ENCODE results near the gene AHI1.
"Not testable (repeated sequence)": the region's sequence is repeated elsewhere in the genome, so short reads cannot be mapped to it uniquely, and the experiment has no call there.

AHI1 gene

GRCh38 chr6:135256866-135257265 lies 240.7 kb downstream of the AHI1 start:
- DNase-seq = no peak

- DNase-seq = no peak
Measured at GRCh38 chr6:135254471-135254870, 243.1 kb downstream of the AHI1 start.

GRCh38 chr6:135251498-135252441 lies 245.8 kb downstream of the AHI1 start:
- no peak for DNase-seq

- no peak for DNase-seq
Measured at GRCh38 chr6:135250751-135251497, 246.6 kb downstream of the AHI1 start.

- no peak for DNase-seq
Measured at GRCh38 chr6:135250234-135250633, 247.3 kb downstream of the AHI1 start.

- DNase-seq = not testable (repeated sequence)
Measured at GRCh38 chr6:135246412-135247012, 251.0 kb downstream of the AHI1 start.

- DNase-seq = no peak
Measured at GRCh38 chr6:135244805-135245204, 252.7 kb downstream of the AHI1 start.

- DNase-seq = no peak
Measured at GRCh38 chr6:135243871-135244796, 253.4 kb downstream of the AHI1 start.

- no peak for DNase-seq
Measured at GRCh38 chr6:135240711-135241110, 256.8 kb downstream of the AHI1 start.

- DNase-seq = no peak
Measured at GRCh38 chr6:135236732-135237131, 260.8 kb downstream of the AHI1 start.

GRCh38 chr6:135236319-135236718 lies 261.2 kb downstream of the AHI1 start:
- DNase-seq = no peak

- DNase-seq = no peak
Measured at GRCh38 chr6:135235716-135236115, 261.8 kb downstream of the AHI1 start.

GRCh38 chr6:135234492-135234780 lies 263.1 kb downstream of the AHI1 start:
- no peak for DNase-seq

- no peak for DNase-seq
Measured at GRCh38 chr6:135233686-135234491, 263.7 kb downstream of the AHI1 start.

Data from activated CD4-positive, alpha-beta T cell treated with anti-CD3 and anti-CD28 coated beads for 4 hours (primary cell).